VCaP (cell line): ENCODE results near the gene PDLIM4.
A peak's percentile ranks its signal among the peaks of the same experiment; 100 is the strongest.

Experiments
- H3K27ac ChIP-seq: fragments of 450-650 bp; 2 replicates; pipeline ENCODE4 v1.5.1; 2017
- TF ChIP-seq, protein P1 (sequence below): fragments of 450-650 bp; conservative IDR thresholded peaks from 2 replicates; pipeline ENCODE4 v1.5.1; 2017; ENCODE audit warnings: mild to moderate bottlenecking, moderate library complexity

The PDLIM4 gene

DNA sequence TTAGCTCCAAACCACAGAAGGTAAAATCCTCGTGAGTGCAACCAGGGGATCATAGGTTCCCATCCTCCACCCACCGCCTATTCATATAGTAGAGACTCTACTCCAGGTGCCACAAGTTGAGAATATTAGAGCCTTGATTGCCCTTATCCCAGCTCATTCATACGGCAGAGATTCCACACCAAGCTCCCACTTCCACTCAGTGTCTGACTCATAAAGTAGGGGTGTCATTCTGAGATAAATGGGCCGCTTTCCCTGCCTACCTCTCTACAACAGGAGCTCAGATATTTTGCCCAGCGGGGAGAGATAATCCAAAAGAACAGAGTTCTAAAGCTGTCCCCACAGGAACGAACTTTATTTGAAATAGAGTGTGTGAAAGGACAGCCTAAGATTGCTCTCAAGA, 46.1 kb downstream of the PDLIM4 start:
- peak overlapping the region; percentile 68; the same call in 1 of the 2 replicates for H3K27ac ChIP-seq
- TF ChIP-seq, protein P1, sequence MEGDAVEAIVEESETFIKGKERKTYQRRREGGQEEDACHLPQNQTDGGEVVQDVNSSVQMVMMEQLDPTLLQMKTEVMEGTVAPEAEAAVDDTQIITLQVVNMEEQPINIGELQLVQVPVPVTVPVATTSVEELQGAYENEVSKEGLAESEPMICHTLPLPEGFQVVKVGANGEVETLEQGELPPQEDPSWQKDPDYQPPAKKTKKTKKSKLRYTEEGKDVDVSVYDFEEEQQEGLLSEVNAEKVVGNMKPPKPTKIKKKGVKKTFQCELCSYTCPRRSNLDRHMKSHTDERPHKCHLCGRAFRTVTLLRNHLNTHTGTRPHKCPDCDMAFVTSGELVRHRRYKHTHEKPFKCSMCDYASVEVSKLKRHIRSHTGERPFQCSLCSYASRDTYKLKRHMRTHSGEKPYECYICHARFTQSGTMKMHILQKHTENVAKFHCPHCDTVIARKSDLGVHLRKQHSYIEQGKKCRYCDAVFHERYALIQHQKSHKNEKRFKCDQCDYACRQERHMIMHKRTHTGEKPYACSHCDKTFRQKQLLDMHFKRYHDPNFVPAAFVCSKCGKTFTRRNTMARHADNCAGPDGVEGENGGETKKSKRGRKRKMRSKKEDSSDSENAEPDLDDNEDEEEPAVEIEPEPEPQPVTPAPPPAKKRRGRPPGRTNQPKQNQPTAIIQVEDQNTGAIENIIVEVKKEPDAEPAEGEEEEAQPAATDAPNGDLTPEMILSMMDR = no peak

DNA sequence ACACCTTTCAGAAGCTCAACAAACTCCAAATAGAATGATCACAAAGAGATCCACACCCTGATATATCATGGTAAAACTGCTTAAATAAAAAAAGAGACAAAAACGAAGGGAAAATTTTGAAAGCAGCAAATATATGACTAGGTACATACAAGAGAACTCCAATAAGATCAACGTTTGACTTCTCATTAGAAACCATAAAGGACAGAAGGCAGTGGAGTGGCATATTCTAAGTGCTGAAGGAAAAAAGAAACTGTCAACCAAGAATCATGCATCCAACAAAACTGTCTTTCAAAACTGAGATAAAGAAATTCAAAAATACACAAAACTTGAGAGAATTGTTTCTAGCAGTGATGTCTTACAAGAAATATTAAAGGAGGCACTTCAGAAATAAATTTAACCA, 47.9 kb downstream of the PDLIM4 start:
- no peak overlapping the region for H3K27ac ChIP-seq
- TF ChIP-seq, protein P1 = no peak

DNA sequence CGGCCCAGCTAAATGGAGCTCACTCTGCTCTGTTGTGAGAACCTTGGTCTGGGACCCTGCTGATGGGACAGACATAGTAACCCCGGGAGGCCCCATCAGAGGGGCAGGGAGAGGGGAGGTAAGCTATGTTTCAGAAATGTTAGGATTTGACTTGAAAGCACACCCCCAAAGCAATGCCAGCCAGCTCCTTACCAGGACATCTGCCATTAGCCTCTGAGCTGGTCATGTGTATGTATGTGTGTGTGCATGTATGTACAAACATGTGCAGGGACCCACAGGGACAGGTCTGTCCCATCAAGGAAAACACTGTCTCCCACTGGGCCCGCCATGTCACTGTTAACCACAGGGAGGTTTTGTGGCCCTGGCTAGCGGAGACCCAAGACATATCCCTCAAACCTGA, 51.2 kb downstream of the PDLIM4 start:
- TF ChIP-seq, protein P1 = no peak
- H3K27ac ChIP-seq = no peak overlapping the region

DNA sequence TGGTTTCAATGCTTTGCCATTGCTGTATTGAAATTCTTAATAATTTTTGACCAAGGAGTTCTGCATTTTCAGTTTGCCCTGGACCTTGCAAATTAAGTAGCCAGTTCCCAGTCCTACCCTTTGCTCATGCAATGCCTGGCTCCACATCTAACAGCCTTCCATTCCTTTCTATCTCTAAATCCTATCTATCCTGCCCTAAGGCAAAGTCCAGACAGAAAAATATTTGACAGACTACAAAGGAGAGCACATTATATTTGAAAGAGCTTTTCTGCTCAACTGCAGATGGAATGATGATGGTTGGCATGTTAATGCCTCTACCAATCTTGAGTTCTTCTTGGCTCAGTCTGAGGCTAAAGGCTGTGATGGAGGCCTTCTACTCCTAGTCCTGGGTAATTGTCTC, 52.2 kb downstream of the PDLIM4 start:
- H3K27ac ChIP-seq = no peak overlapping the region
- TF ChIP-seq, protein P1 = no peak

DNA sequence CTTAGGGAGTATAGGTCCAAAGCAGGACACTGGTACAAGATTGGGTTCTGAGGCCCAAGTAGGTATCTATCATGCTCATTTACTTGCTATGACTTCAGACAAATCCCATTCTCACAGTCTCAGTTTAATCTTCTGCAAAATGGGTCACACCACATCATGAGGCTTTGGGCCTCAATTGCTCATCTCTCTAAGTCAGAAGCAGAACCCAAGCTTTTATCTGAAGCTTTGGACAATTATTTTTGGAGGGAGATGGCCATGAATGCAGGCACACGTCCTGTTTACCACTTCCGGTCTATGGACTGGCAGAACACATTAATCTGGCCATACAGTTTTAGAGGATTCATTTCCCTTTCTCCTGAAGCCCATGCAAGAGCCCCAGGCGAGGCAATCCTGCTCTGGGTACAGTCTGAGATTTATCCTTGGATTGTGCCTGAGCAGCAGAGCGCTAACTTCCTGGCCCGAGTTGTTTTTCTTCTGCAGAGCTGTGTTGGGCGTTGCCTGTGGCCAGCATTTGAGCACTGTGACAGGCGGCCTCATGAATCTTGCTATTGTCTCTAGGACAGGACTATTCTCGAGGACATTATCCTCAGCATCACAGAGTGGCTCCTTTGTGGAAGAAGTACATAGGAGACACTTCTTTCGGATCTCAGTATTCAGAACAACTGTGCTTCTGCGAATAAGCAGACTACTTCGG, 52.8 kb downstream of the PDLIM4 start:
- H3K27ac ChIP-seq = no peak overlapping the region
- TF ChIP-seq, protein P1 = no peak

DNA sequence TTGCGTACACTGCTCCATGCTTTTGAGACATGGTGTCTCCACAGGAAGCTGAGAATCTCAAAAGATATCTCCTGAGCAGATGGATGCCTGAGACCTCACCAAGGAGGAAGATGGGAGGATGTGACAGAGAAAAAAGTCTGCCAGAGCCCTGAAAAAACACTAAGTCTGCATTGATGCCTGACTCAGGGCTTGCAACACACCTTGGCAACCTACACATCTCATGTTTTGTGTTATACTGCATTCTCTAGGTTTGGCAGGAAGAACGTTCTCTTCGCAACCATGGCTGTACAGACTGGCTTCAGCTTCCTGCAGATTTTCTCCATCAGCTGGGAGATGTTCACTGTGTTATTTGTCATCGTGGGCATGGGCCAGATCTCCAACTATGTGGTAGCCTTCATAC, 55.9 kb downstream of the PDLIM4 start:
- TF ChIP-seq, protein P1 = no peak
- H3K27ac ChIP-seq = no peak overlapping the region

DNA sequence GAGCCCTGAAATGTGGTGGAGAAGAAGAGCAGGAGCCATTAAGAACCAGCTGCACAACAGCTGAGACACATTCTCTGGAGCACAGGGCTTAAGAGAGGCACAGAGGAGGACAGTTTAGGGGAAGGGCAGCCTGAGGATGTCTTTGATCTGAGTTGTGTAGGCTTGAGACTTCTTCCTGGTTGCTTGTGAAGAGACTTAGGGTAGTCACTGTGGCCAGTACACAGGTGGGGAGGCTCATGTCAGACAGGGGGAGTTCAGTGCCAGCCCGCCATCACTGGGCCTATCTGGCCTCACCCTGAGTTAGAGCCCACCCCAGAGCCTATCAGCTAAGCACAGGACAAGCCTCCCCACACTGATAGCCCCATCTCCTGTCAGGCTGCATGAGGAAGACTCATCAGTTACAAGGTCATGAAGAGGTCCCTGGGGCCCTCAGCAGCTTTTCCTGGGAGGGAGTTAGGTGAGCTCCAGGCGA, 56.5 kb downstream of the PDLIM4 start:
- TF ChIP-seq, protein P1 = no peak
- H3K27ac ChIP-seq = no peak overlapping the region
